SK-N-SH (cell line): ENCODE results near the gene SMIM36. TPM values are rescaled to one million over a fixed set of nuclear protein-coding genes. Genes with fewer than 3 reads are reported as not detected.

Experiments
- CTCF ChIA-PET: fragments of 300-600, 350-600 bp; formaldehyde crosslinking; extraction: SDS; loops from one replicate; lab custom pipeline; 2021; lab: Yijun Ruan, JAX
- POLR2A ChIA-PET: fragments of 350-600 bp; sonication (Branson Sonifier 250); formaldehyde crosslinking; extraction: SDS; loops from one replicate; lab custom pipeline; 2020; ENCODE audit warnings: antibody characterized with exemption, inconsistent platforms; lab: Yijun Ruan, JAX
- DNase-seq: peaks from one replicate; pipeline ENCODE4 v3.0.0; 2012
- H2AFZ ChIP-seq: fragments of 200-600 bp; sonication (generic); 2 replicates; pipeline ENCODE4 v1.8.1; 2016; ENCODE audit warnings: antibody characterized with exemption, mild to moderate bottlenecking, low read depth
- H3F3A ChIP-seq: fragments of 200-600 bp; sonication (generic); replicated peaks from 2 replicates; pipeline ENCODE3; 2016; ENCODE audit warnings: antibody characterized with exemption, mild to moderate bottlenecking; ENCODE audit not compliant: insufficient read depth
- H3K27ac ChIP-seq, 2 experiments: fragments of 200-500 bp in 1 of 2; fragments of 200-600 bp in 1 of 2; sonication (Bioruptor generic) in 1 of 2; sonication (generic), shearing (Covaris generic) in 1 of 2; 2 replicates each; pipeline versions ENCODE4 v1.5.1 to v1.6.1; 2014 to 2016; ENCODE audit warnings: low read depth in 2 of 2, inconsistent platforms in 1 of 2, low read length in 1 of 2, mild to moderate bottlenecking in 1 of 2, mixed read lengths in 1 of 2
- H3K27me3 ChIP-seq: fragments of 200-600 bp; sonication (generic), shearing (Covaris generic); 2 replicates; pipeline ENCODE4 v1.6.1; 2016; ENCODE audit warnings: mixed run types; ENCODE audit not compliant: insufficient read depth
- H3K36me3 ChIP-seq, 2 experiments: fragments of 200-500 bp in 1 of 2; fragments of 200-600 bp in 1 of 2; sonication (Bioruptor generic) in 1 of 2; sonication (generic) in 1 of 2; replicated peaks in 1 of 2; 2 replicates each; pipeline versions ENCODE3 to v1.5.1; 2014 to 2016; ENCODE audit warnings: low read length in 1 of 2, mild to moderate bottlenecking in 1 of 2; ENCODE audit not compliant: insufficient read depth in 2 of 2, control insufficient read depth in 1 of 2
- H3K4me1 ChIP-seq, 2 experiments: fragments of 200-500 bp in 1 of 2; fragments of 200-600 bp in 1 of 2; sonication (Bioruptor generic) in 1 of 2; sonication (generic), shearing (Covaris generic) in 1 of 2; 2 replicates each; pipeline versions ENCODE4 v1.5.1 to v1.6.1; 2014 to 2016; ENCODE audit warnings: low read depth in 1 of 2, low read length in 1 of 2, mixed run types in 1 of 2; ENCODE audit not compliant: insufficient read depth in 2 of 2, control insufficient read depth in 1 of 2
- H3K4me2 ChIP-seq: fragments of 200-600 bp; sonication (generic), shearing (Covaris generic); 2 replicates; pipeline ENCODE4 v1.6.1; 2017; ENCODE audit warnings: mixed run types
- H3K4me3 ChIP-seq, 2 experiments: fragments of 200-500 bp in 1 of 2; fragments of 200-600 bp in 1 of 2; sonication (Bioruptor generic) in 1 of 2; sonication (generic), shearing (Covaris generic) in 1 of 2; 2 replicates each; pipeline versions ENCODE4 v1.5.1 to v1.8.1; 2014 to 2016; ENCODE audit warnings: low read depth in 2 of 2, inconsistent platforms in 1 of 2, low read length in 1 of 2, mild to moderate bottlenecking in 1 of 2, mixed read lengths in 1 of 2, moderate library complexity in 1 of 2
- H3K79me2 ChIP-seq: fragments of 200-600 bp; sonication (generic); 2 replicates; pipeline ENCODE4 v1.8.1; 2017; ENCODE audit warnings: mild to moderate bottlenecking; ENCODE audit not compliant: insufficient read depth
- H3K9ac ChIP-seq: fragments of 200-600 bp; sonication (generic); 2 replicates; pipeline ENCODE4 v1.6.1; 2017; ENCODE audit warnings: mixed run types
- H3K9me2 ChIP-seq: fragments of 200-600 bp; sonication (generic); 2 replicates; pipeline ENCODE4 v1.6.1; 2017; ENCODE audit warnings: mixed run types
- H3K9me3 ChIP-seq: fragments of 200-600 bp; sonication (generic); 2 replicates; pipeline ENCODE4 v1.6.1; 2017; ENCODE audit warnings: mixed run types, mild to moderate bottlenecking, moderate library complexity
- H4K20me1 ChIP-seq: fragments of 200-600 bp; sonication (generic); 2 replicates; pipeline ENCODE4 v1.6.1; 2017; ENCODE audit warnings: mild to moderate bottlenecking, mixed run types; ENCODE audit not compliant: insufficient read depth
- ELF1 ChIP-seq: IDR thresholded peaks from 2 replicates; pipeline ENCODE4 v1.4.0; 2012
- EZH2phosphoT487 ChIP-seq: fragments of 200-600 bp; sonication (generic); IDR thresholded peaks from 2 replicates; pipeline ENCODE4 v1.6.1; 2017; ENCODE audit warnings: low read depth, mixed run types, mild to moderate bottlenecking, antibody characterized with exemption, moderate library complexity, borderline replicate concordance
- FOSL2 ChIP-seq: IDR thresholded peaks from 2 replicates; pipeline ENCODE4 v1.4.0; 2012; ENCODE audit warnings: low read depth, mild to moderate bottlenecking, moderate library complexity, borderline replicate concordance
- FOXJ3 ChIP-seq: sonication (generic); formaldehyde crosslinking; IDR thresholded peaks from 2 replicates; pipeline ENCODE4 v1.5.1; 2020; ENCODE audit warnings: mild to moderate bottlenecking, missing genetic modification reagents
- MXI1 ChIP-seq: IDR thresholded peaks from 2 replicates; pipeline ENCODE4 v1.6.1; 2012; ENCODE audit warnings: mild to moderate bottlenecking, low read depth, low read length, improper control_type of control experiment
- NRF1 ChIP-seq: IDR thresholded peaks from 2 replicates; pipeline ENCODE4 v1.6.1; 2012; ENCODE audit warnings: low read depth, mild to moderate bottlenecking, low read length
- POLR2AphosphoS5 ChIP-seq: IDR thresholded peaks from 2 replicates; pipeline ENCODE4 v1.6.1; 2012; ENCODE audit warnings: low read depth, low read length
- SMC3 ChIP-seq: IDR thresholded peaks from 2 replicates; pipeline ENCODE4 v1.6.1; 2012; ENCODE audit warnings: low read depth, low read length, improper control_type of control experiment
- TAF1 ChIP-seq: IDR thresholded peaks from 2 replicates; pipeline ENCODE4 v1.6.1; 2012; ENCODE audit warnings: low read depth, mild to moderate bottlenecking, low read length, moderate library complexity, borderline replicate concordance
- TEAD4 ChIP-seq: IDR thresholded peaks from 2 replicates; pipeline ENCODE4 v1.4.0; 2012; ENCODE audit warnings: mild to moderate bottlenecking, borderline replicate concordance; ENCODE audit not compliant: insufficient read depth
- WGBS: methylation state at CpG from one replicate; pipeline ENCODE4 v1.1.6; 2017; ENCODE audit warnings: low lambda C conversion rate; 5-methylcytosine and 5-hydroxymethylcytosine counted together
- polyA plus RNA-seq, 3 experiments: library from polyadenylated mRNA; depleted of rRNA; stranded (reverse); fragments of >200 nt; gene quantifications; 2 replicates each; pipeline ENCODE4 v1.2.3, GENCODE V29; 2012
- TF ChIP-seq, protein P1 (sequence below): IDR thresholded peaks from 2 replicates; pipeline ENCODE4; 2012
- TF ChIP-seq, protein P2 (sequence below): IDR thresholded peaks from 2 replicates; pipeline ENCODE4 v1.4.0; 2012; ENCODE audit warnings: low read depth, borderline replicate concordance
- TF ChIP-seq, protein P3 (sequence below): fragments of 150-350 bp; IDR thresholded peaks from 2 replicates; pipeline ENCODE4 v1.6.1; 2017; ENCODE audit warnings: antibody characterized with exemption, low read length, low read depth, borderline replicate concordance

The SMIM36 gene
- polyA plus RNA-seq, 1 of the 3 experiments (the other 2 are of a cell fraction), result not detected

DNA sequence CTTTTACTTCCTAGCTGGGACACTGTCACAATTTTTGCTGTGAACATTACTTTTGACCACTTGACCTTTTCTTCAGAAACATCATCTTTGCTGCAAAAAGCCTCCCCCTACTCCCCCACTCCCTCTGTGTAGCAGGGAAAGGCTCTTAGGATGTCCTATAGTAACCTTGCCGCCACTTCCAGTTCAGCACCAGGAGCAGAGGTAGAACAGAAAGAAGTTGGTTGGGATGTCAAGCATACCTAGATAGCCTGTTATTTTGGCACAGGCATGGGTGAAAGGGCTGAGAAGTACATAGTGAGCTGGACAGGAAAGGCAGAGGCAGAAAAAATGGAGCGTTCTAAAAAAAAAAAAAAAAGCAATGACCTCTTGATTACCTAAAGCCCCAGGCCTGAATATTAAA lies 31.3 kb downstream of the SMIM36 start:
- no peaks in the 10 kb centered on the region for H3K9me2 ChIP-seq
- no peaks in the 10 kb centered on the region for H3K36me3 ChIP-seq
- no peak for DNase-seq
- TF ChIP-seq, protein P1, sequence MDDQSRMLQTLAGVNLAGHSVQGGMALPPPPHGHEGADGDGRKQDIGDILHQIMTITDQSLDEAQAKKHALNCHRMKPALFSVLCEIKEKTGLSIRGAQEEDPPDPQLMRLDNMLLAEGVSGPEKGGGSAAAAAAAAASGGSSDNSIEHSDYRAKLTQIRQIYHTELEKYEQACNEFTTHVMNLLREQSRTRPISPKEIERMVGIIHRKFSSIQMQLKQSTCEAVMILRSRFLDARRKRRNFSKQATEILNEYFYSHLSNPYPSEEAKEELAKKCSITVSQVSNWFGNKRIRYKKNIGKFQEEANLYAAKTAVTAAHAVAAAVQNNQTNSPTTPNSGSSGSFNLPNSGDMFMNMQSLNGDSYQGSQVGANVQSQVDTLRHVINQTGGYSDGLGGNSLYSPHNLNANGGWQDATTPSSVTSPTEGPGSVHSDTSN, result no peak
- no peak for TF ChIP-seq NRF1
- TF ChIP-seq, all 33 proteins: peak for 0
- Histone ChIP-seq H3K9me3 (no peaks in the 10 kb centered on the region), H3F3A (no peaks in the 10 kb centered on the region), H3K4me2 (no peak overlapping the region), H4K20me1 (no peaks in the 10 kb centered on the region), H2AFZ (no peak overlapping the region), H3K9ac (no peak overlapping the region), H3K27me3 (no peaks in the 10 kb centered on the region), H3K27ac (no peak overlapping the region), H3K4me3 (no peak overlapping the region), H3K79me2 (no peaks in the 10 kb centered on the region), H3K4me1 (peaks cover 0 to 2% of the 10 kb centered on the region in 2 experiments; a peak in 1 of 4 replicates)
- CTCF ChIA-PET, result interaction anchor here (0.7 to 3.3 kb wide), 5 partner anchors 10 to 131 kb away, joined by 4 to 10 read pairs (median 5); no protein-coding TSS in a partner anchor
- WGBS, result 87% methylated on average over 2 of the region's 2 CpGs
- POLR2A ChIA-PET, result no interaction called here

DNA sequence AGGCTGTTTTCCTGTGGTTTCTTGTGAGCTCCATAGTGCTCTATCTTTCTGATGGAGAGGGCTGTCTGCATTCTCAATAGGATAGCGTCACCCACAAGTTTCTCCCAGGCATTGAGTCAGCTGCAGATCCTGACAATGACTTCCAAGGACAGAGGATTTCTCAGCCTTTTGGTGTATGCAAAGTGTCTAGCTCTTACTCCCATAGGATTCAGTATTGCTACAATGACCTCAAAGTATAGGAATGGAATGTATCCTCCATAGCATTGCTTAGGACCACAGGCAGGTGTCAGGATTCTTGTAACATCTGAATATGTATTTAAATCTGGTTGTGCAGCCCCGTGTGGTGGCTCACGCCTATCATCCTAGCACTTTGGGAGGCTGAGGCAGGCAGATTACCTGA lies 32.3 kb downstream of the SMIM36 start:
- Histone ChIP-seq H3K9me2 (no peaks in the 10 kb centered on the region), H3K27me3 (no peaks in the 10 kb centered on the region), H3F3A (no peaks in the 10 kb centered on the region), H3K79me2 (no peaks in the 10 kb centered on the region), H3K4me2 (no peak overlapping the region), H4K20me1 (no peaks in the 10 kb centered on the region), H3K36me3 (no peaks in the 10 kb centered on the region), H3K27ac (no peak overlapping the region), H3K4me1 (peaks cover 0 to 2% of the 10 kb centered on the region in 2 experiments; a peak in 1 of 4 replicates), H3K9ac (no peak overlapping the region), H2AFZ (no peak overlapping the region), H3K9me3 (no peaks in the 10 kb centered on the region), H3K4me3 (no peak overlapping the region)
- no peak for DNase-seq
- WGBS, result 71% methylated on average over 3 of the region's 3 CpGs
- no peak for TF ChIP-seq TAF1
- TF ChIP-seq, protein P2, sequence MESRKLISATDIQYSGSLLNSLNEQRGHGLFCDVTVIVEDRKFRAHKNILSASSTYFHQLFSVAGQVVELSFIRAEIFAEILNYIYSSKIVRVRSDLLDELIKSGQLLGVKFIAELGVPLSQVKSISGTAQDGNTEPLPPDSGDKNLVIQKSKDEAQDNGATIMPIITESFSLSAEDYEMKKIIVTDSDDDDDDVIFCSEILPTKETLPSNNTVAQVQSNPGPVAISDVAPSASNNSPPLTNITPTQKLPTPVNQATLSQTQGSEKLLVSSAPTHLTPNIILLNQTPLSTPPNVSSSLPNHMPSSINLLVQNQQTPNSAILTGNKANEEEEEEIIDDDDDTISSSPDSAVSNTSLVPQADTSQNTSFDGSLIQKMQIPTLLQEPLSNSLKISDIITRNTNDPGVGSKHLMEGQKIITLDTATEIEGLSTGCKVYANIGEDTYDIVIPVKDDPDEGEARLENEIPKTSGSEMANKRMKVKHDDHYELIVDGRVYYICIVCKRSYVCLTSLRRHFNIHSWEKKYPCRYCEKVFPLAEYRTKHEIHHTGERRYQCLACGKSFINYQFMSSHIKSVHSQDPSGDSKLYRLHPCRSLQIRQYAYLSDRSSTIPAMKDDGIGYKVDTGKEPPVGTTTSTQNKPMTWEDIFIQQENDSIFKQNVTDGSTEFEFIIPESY, result no peak
- TF ChIP-seq NRF1, result no peak
- no peak for TF ChIP-seq SMC3
- no peak for TF ChIP-seq FOSL2
- TF ChIP-seq EZH2phosphoT487, result no peak
- no peak for TF ChIP-seq MXI1
- no peak for TF ChIP-seq ELF1
- TF ChIP-seq, protein P3, sequence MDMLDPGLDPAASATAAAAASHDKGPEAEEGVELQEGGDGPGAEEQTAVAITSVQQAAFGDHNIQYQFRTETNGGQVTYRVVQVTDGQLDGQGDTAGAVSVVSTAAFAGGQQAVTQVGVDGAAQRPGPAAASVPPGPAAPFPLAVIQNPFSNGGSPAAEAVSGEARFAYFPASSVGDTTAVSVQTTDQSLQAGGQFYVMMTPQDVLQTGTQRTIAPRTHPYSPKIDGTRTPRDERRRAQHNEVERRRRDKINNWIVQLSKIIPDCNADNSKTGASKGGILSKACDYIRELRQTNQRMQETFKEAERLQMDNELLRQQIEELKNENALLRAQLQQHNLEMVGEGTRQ, result no peak
- no peak for TF ChIP-seq FOXJ3 (CRISPR knock-in tag)
- TF ChIP-seq TEAD4, result no peak
- TF ChIP-seq POLR2AphosphoS5, result no peak
- ChIA-PET CTCF (interaction anchor here (0.9 to 3.3 kb wide), 4 partner anchors 9 to 122 kb away, joined by 3 to 9 read pairs (median 4); no protein-coding TSS in a partner anchor), POLR2A (no interaction called here)
